Liver (tissue), 9 donors: Measurements from ENCODE around the gene SLC38A10. TPM values are rescaled to one million over a fixed set of nuclear protein-coding genes. Genes with fewer than 3 reads are reported as not detected.

Source experiments
- DNase-seq: peaks from one replicate; pipeline ENCODE4 v3.0.0-alpha.2; 2017; ENCODE audit warnings: low spot score
- H3K27ac ChIP-seq, 2 donors: one replicate each; pipeline ENCODE4 v1.7.0; 2013; ENCODE audit warnings: inconsistent platforms in 2 of 2, low read length in 2 of 2, control low read depth in 1 of 2, low read depth in 1 of 2, mild to moderate bottlenecking in 1 of 2
- H3K27me3 ChIP-seq, 4 donors: one replicate each; pipeline versions ENCODE4 v1.6.1 to v1.7.0; 2013; ENCODE audit warnings: low read length in 3 of 4, inconsistent platforms in 1 of 4, mild to moderate bottlenecking in 1 of 4, moderate library complexity in 1 of 4; ENCODE audit not compliant: control insufficient read depth in 4 of 4, insufficient read depth in 4 of 4
- H3K36me3 ChIP-seq, 4 donors: one replicate each; pipeline versions ENCODE4 v1.6.1 to v1.7.0; 2013; ENCODE audit warnings: low read length in 3 of 4, mild to moderate bottlenecking in 3 of 4, low read depth in 1 of 4, moderate library complexity in 1 of 4; ENCODE audit not compliant: control insufficient read depth in 4 of 4, insufficient read depth in 3 of 4
- H3K4me1 ChIP-seq, 4 donors: one replicate each; pipeline versions ENCODE4 v1.6.1 to v1.7.0; 2013; ENCODE audit warnings: low read length in 3 of 4, mild to moderate bottlenecking in 3 of 4, moderate library complexity in 1 of 4; ENCODE audit not compliant: control insufficient read depth in 4 of 4, insufficient read depth in 4 of 4
- H3K4me3 ChIP-seq, 3 donors: one replicate each; pipeline versions ENCODE4 v1.6.1 to v1.7.0; 2013; ENCODE audit warnings: low read length in 3 of 3, control low read depth in 1 of 3, low read depth in 1 of 3, mild to moderate bottlenecking in 1 of 3
- H3K9ac ChIP-seq, 2 donors: one replicate each; pipeline ENCODE4 v1.7.0; 2013; ENCODE audit warnings: low read length in 2 of 2, mild to moderate bottlenecking in 2 of 2, moderate library complexity in 2 of 2, control low read depth in 1 of 2, low read depth in 1 of 2
- H3K9me3 ChIP-seq, 4 donors: one replicate each; pipeline versions ENCODE4 v1.6.1 to v1.7.0; 2013; ENCODE audit warnings: low read length in 3 of 4; ENCODE audit not compliant: control insufficient read depth in 4 of 4
- CTCF ChIP-seq: fragments of 150-350 bp; IDR thresholded peaks from 2 replicates; pipeline ENCODE4 v1.5.1; 2017; ENCODE audit warnings: improper control_type of control experiment, low read depth, low read length; ENCODE audit not compliant: missing input control
- EGR1 ChIP-seq, 2 donors: IDR thresholded peaks; 2 replicates each; pipeline ENCODE4 v1.6.1; 2016 to 2018; ENCODE audit warnings: antibody characterized with exemption in 2 of 2, low read depth in 2 of 2
- FOXA1 ChIP-seq: IDR thresholded peaks from 2 replicates; pipeline ENCODE4 v1.6.1; 2016; ENCODE audit warnings: antibody characterized with exemption
- FOXA2 ChIP-seq: IDR thresholded peaks from 2 replicates; pipeline ENCODE4 v1.6.1; 2016; ENCODE audit warnings: antibody characterized with exemption
- HNF4A ChIP-seq, 2 donors: conservative IDR thresholded peaks; 2 replicates each; pipeline ENCODE4 v1.6.1; 2016; ENCODE audit warnings: antibody characterized with exemption in 2 of 2, mild to moderate bottlenecking in 2 of 2
- HNF4G ChIP-seq: IDR thresholded peaks from 2 replicates; pipeline ENCODE4 v1.6.1; 2016; ENCODE audit warnings: antibody characterized with exemption
- JUND ChIP-seq, 2 donors: IDR thresholded peaks; 2 replicates each; pipeline ENCODE4 v1.6.1; 2016; ENCODE audit warnings: antibody characterized with exemption in 2 of 2
- MAX ChIP-seq: IDR thresholded peaks from 2 replicates; pipeline ENCODE4 v1.6.1; 2016; ENCODE audit warnings: antibody characterized with exemption
- NR2F2 ChIP-seq: IDR thresholded peaks from 2 replicates; pipeline ENCODE4 v1.6.1; 2016; ENCODE audit warnings: antibody characterized with exemption
- RAD21 ChIP-seq, 2 donors: IDR thresholded peaks; 2 replicates each; pipeline ENCODE4 v1.6.1; 2016; ENCODE audit warnings: antibody characterized with exemption in 2 of 2, mild to moderate bottlenecking in 2 of 2
- REST ChIP-seq: IDR thresholded peaks from 2 replicates; pipeline ENCODE4 v1.6.1; 2016; ENCODE audit warnings: antibody characterized with exemption, mild to moderate bottlenecking
- RXRA ChIP-seq, 2 donors: IDR thresholded peaks; 2 replicates each; pipeline ENCODE4 v1.6.1; 2017 to 2018; ENCODE audit warnings: antibody characterized with exemption in 2 of 2, mild to moderate bottlenecking in 1 of 2
- SP1 ChIP-seq: IDR thresholded peaks from 2 replicates; pipeline ENCODE4 v1.6.1; 2018; ENCODE audit warnings: antibody characterized with exemption, mild to moderate bottlenecking
- TAF1 ChIP-seq: conservative IDR thresholded peaks from 2 replicates; pipeline ENCODE4 v1.6.1; 2016; ENCODE audit warnings: antibody characterized with exemption, mild to moderate bottlenecking
- YY1 ChIP-seq: IDR thresholded peaks from 2 replicates; pipeline ENCODE4 v1.6.1; 2016; ENCODE audit warnings: antibody characterized with exemption, mild to moderate bottlenecking
- ZBTB33 ChIP-seq: IDR thresholded peaks from 2 replicates; pipeline ENCODE4 v1.6.1; 2016; ENCODE audit warnings: antibody characterized with exemption
- WGBS: extraction: QIAGEN DNeasy Blood & Tissue Kit; methylation state at CpG from one replicate; pipeline ENCODE4 v1.1.7; 2013; 5-methylcytosine and 5-hydroxymethylcytosine counted together
- polyA plus RNA-seq, 2 donors: library from polyadenylated mRNA; stranded (reverse) in 1 of 2; unstranded in 1 of 2; fragments of 200-250 nt in 1 of 2; fragments of >200 nt in 1 of 2; fragmentation: Nextera tagmentation in 1 of 2; extraction: Ambion mirVana in 1 of 2; gene quantifications; one replicate each; pipeline versions ENCODE4 v1.2.1 to v1.2.3, GENCODE V29; 2013 to 2015
- total RNA-seq, 2 donors: library from RNA; depleted of rRNA; stranded (reverse); fragments of >200 nt; gene quantifications; one replicate each; pipeline ENCODE4 v1.2.3, GENCODE V29; 2014
- donor health status: healthy.
- donor health status: healthy.
- donor health status: healthy.
- donor health status: healthy.
- donor health status: healthy.

Gene SLC38A10
- total and polyA plus RNA-seq, 4 donors = 29.3 to 117 (median 54.7) TPM

- DNase-seq = no peak
- Histone ChIP-seq H3K27ac (no peak overlapping the region), H3K36me3 (no peaks in the 10 kb centered on the region), H3K4me3 (no peak overlapping the region), H3K9me3 (no peaks in the 10 kb centered on the region), H3K9ac (no peak overlapping the region), H3K27me3 (no peaks in the 10 kb centered on the region), H3K4me1 (no peaks in the 10 kb centered on the region)
- WGBS = 98% methylated on average over 12 of the region's 12 CpGs
- no peak for TF ChIP-seq YY1
- no peak for TF ChIP-seq FOXA1
- TF ChIP-seq JUND (IDR thresholded peaks at IDR 0.05) = no peak
- TF ChIP-seq NR2F2 = no peak
- no peak for TF ChIP-seq HNF4A (conservative IDR thresholded peaks at IDR 0.05)
- TF ChIP-seq EGR1 (IDR thresholded peaks at IDR 0.05; ENCODE audit: low read depth in 2 of 2) = no peak
- TF ChIP-seq REST = no peak
- TF ChIP-seq SP1 = no peak
- no peak for TF ChIP-seq RAD21 (IDR thresholded peaks at IDR 0.05)
- no peak for TF ChIP-seq CTCF
- no peak for TF ChIP-seq TAF1
- no peak for TF ChIP-seq ZBTB33
- TF ChIP-seq HNF4G = no peak
- no peak for TF ChIP-seq RXRA (IDR thresholded peaks at IDR 0.05)
Observed at GRCh38 chr17:81206657-81207056, 88.5 kb downstream of the SLC38A10 start.

GRCh38 chr17:81206166-81206565, 88.9 kb downstream of the SLC38A10 start:
- no peak overlapping the region for H3K9ac ChIP-seq
- H3K27me3 ChIP-seq = no peaks in the 10 kb centered on the region
- no peak for DNase-seq
- WGBS = 93% methylated on average over 4 of the region's 4 CpGs
- no peak overlapping the region for H3K27ac ChIP-seq
- no peaks in the 10 kb centered on the region for H3K4me1 ChIP-seq
- H3K36me3 ChIP-seq = no peaks in the 10 kb centered on the region
- no peaks in the 10 kb centered on the region for H3K9me3 ChIP-seq
- H3K4me3 ChIP-seq = no peak overlapping the region
- TF ChIP-seq ZBTB33 = no peak
- TF ChIP-seq FOXA1 = no peak
- TF ChIP-seq REST = no peak
- TF ChIP-seq SP1 = no peak
- TF ChIP-seq CTCF = no peak
- TF ChIP-seq YY1 = no peak
- no peak for TF ChIP-seq NR2F2
- TF ChIP-seq JUND (IDR thresholded peaks at IDR 0.05) = no peak
- TF ChIP-seq RXRA (IDR thresholded peaks at IDR 0.05) = no peak
- TF ChIP-seq FOXA2 = no peak
- TF ChIP-seq MAX = no peak
- TF ChIP-seq HNF4G = no peak
- no peak for TF ChIP-seq TAF1
- TF ChIP-seq RAD21 (IDR thresholded peaks at IDR 0.05) = no peak
